HPDE6-E6E7 (cell line): ENCODE results near the gene ZDHHC8.

Source experiments
- DNase-seq: peaks from one replicate; pipeline ENCODE4 v3.0.0; 2011; ENCODE audit warnings: missing footprints; ENCODE audit errors: extremely low spot score

The ZDHHC8 gene

GRCh38 chr22:20196094-20196842 is 64.7 kb downstream of the ZDHHC8 start:
- no peak for DNase-seq
